Stimulated activated CD8-positive, alpha-beta memory T cell treated with anti-CD3 and anti-CD28 coated beads, Interleukin-12 subunit alpha, Interleukin-12 subunit beta, amount 100 ng/mL, for 4 hours (primary cell): ENCODE measurements around the gene CLASRP.

Source experiments
- DNase-seq: peaks from one replicate; pipeline ENCODE4 v3.0.0-alpha.2; 2020; ENCODE audit warnings: low read depth

Gene CLASRP

GRCh38 chr19:45087531-45087930 is 48.7 kb downstream of the CLASRP start:
- DNase-seq: peak; percentile 41

- DNase-seq: no peak
Measured at GRCh38 chr19:45090034-45090433, 51.2 kb downstream of the CLASRP start.

- DNase-seq: no peak
Measured at GRCh38 chr19:45090606-45091005, 51.8 kb downstream of the CLASRP start.

GRCh38 chr19:45091031-45091923 is 52.4 kb downstream of the CLASRP start:
- peak; percentile 90 for DNase-seq

DNA sequence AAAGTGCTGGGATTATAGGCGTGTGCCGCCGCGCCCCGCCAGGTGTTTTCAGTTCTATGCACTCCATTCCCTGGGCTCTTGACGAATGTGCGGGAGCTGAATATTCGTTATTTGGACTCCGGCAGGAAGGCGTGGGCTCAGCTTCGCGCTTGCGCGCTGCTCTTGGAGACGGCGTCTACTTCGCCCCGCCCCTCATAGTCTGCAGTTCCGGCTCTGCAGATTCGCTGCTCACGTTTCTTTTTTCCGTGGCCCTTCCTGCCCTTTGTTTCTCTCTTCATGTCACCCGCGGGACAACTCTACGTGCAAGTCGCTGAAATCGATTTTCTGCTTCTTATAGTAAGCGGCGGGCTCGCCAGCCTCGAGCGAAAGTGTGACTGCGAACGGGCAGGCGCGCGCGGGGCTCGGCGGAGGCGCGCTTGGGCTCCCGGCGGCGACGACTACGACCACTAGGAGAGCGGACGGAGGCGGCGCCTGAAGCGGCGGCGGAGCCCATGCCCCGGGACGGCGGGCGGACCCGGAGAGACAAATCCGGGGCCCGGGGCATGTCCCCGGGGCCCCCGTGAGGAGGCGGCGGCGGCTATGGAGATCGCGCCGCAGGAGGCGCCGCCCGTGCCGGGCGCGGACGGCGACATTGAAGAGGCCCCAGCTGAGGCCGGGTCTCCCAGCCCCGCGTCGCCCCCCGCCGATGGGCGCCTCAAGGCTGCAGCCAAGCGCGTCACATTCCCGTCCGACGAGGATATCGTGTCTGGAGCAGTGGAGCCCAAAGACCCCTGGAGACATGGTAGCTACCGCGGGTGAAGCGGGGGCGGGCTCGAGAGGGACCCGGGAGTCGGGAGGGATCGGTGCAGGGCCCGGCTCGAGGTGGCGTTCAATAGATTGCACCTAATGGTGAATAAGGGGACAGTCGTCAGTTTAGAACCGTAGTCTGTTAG is 54.2 kb downstream of the CLASRP start, which contains the start of gene PPP1R37:
Gene PPP1R37 (plus strand): TSS at position 433 of the 932 bp plus-strand sequence. CDS start 147 bp downstream, at position 580.
- peak; percentile 86 for DNase-seq

DNA sequence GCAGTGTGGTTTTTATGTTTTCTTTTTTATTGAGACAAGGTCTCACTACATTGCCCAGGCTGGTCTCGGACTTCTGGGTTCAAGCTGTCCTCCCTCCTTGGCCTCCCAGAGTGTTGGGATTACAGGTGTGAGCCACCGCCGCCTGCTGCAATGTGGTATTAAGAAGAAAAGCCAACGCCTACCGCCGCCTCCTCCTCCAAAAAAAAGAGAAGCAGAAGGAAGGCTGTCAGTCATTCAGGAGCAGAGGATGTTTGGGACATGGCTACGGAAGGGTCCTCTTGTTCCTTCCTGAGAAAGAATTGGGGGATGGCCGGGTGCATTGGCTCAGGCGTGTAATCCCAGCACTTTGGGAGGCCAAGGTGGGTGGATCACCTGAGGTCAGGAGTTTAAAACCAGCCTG is 55.3 kb downstream of the CLASRP start:
- DNase-seq: no peak

- no peak for DNase-seq
Measured at GRCh38 chr19:45094707-45095106, 55.9 kb downstream of the CLASRP start.

DNA sequence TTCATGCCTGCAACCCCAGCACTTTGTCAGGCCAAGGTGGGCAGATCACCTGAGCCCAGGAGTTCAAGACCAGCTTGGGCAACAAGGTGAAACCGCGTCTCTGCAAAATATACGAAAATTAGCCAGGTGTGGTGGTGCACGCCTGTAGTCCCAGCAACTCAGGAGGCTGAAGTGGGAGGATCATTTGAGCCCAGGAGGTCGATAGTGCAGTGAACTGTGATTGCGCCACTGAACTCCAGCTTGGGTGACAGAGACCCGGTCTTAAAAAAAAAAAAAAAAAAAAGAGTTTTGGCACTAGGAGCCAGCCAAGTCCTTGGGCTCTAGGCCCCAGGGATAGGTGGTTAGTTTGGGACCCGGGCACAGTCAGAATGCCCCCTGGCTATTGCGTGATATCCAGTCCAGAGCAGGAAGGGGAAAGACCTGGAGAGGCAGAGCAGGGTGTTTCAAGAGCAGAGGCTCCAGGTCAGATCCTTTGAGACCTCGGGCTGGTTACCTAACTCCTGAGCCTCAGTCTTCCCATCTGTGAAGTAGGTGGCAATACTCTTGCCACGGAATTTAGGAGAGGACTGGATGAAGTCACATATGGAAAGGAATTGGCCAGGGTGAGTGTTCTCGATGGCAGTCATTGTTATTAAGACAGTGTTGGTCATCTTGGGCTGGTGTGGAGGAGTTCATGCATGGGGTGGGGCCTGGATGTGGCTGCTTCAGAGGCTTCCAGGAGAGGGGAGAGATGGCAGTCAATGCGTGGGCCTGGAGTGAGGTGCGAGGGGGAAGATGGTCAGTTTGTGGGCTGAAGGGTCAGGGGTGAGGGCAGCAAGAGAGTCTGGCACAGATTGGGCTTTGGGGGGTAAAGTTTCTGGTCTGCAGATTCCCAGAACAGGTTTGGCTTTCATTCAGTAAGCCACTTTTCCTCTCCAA is 56.9 kb downstream of the CLASRP start:
- no peak for DNase-seq

GRCh38 chr19:45096700-45097099 is 57.9 kb downstream of the CLASRP start:
- no peak for DNase-seq

- DNase-seq: no peak
Measured at GRCh38 chr19:45097450-45097775, 58.6 kb downstream of the CLASRP start.

DNA sequence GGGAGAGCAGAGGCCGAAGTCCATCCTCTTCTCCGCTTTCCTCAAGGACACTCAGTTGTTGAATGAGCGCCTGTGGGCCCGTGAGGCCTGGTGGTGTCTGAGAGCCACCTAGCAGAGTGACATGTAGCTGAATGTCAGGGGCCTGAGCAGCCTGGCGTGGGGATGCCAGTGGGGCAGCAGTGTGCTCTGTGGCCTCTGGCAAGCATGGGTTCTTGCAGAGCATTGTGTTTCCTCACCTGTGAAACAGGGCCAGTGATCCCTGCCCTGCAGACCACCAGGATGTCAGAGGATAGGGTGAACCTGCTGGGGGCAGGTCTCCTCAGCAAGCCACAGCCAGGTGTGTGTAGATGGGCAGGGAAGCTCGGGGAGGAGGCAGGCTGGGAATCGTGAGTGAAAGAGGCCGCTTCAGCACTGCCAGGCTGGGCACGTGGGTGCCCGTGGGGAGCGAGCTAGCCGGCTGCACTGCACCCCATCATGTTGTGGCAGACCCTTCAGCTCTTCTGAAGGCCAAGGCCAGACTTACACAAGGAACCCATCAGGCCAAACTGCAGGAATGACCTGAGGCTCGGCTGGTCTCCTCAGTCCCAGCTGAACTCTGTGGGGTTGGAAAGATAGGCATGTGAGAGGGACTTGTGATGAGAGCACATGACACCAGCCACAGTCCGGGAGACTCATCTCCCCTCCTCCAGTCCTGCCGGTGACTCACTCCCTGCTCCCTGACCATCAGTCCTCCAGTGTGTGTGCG is 59.1 kb downstream of the CLASRP start:
- DNase-seq: no peak

- no peak for DNase-seq
Measured at GRCh38 chr19:45098521-45099466, 59.9 kb downstream of the CLASRP start.

- DNase-seq: no peak
Measured at GRCh38 chr19:45099467-45100191, 60.8 kb downstream of the CLASRP start.

DNA sequence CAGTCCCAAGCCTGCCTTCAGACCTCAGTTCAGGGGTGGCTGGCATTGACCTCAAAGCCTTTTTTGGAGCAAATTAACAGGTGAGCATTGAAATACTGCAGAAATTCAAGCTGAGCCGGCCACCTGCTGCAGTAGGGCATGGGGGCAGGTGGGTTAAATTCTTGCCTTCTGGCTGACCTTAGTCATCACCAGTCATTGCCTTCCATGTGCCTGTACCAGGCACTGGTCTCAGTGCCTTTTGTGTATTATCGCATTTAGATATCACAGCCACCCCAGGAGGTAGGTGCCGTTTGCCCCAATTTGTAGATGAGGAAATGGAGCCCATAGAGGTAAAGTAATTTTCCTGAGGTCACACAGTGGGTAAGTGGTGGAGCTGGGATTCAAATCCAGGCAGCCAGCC is 61.4 kb downstream of the CLASRP start:
- no peak for DNase-seq

DNA sequence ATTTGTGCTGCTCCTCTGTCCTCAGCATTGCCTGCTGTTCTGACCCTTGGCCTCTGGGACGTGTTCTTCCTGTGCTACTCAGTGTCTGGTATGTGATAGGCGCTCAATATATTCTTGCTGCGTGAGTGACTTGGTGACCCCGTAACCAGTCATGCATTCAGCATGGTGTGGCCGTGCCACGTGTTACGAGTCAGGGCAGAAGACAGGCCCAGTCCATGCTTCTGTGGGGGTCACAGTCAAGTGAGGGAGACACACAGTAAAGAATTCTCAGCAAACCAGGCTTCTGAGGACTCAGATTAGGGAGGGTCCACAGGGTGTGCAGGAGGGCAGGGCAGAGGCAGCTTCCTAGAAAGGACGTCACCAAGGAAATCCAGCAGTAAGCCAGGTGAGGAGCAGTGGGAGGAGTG is 62.0 kb downstream of the CLASRP start:
- DNase-seq: no peak

GRCh38 chr19:45101806-45102205 is 63.0 kb downstream of the CLASRP start:
- DNase-seq: no peak

DNA sequence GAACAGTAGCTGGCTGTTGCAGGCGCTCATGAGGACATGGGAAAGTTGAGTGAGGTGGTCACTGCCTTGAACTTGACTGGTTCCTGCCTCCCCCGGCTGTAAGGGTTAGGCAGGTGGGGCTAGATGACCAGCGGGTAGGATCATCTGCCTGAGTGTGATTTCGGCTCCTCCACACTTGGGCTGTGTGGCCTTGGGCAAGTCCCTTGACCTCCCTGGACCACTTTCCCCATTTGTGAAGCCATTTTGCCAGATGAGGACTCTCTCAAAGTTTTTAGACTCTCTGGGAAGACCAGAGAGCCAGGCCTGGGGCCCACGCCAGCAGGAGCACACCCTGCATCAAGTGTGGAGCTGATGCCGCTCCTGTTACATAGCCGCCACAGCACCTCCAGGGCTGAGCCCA is 63.6 kb downstream of the CLASRP start:
- DNase-seq: no peak

GRCh38 chr19:45103156-45103507 is 64.3 kb downstream of the CLASRP start:
- DNase-seq: peak; percentile 24
